H9 (cell line): Measurements from ENCODE around the gene PDPN. TPM values are rescaled to one million over a fixed set of nuclear protein-coding genes. Genes with fewer than 3 reads are reported as not detected.

ENCODE experiments used
- DNase-seq: peaks from one replicate; pipeline ENCODE4 v3.0.0-alpha.2; 2017
- H2AFZ ChIP-seq: one replicate; pipeline ENCODE4 v1.6.1; 2013; ENCODE audit warnings: mild to moderate bottlenecking, low read length, control low read depth, moderate library complexity
- H2AK5ac ChIP-seq: 2 replicates; pipeline ENCODE4 v1.6.1; 2013; ENCODE audit warnings: low read length, control low read depth, mixed read lengths; ENCODE audit not compliant: insufficient read length
- H2BK120ac ChIP-seq: one replicate; pipeline ENCODE4 v1.6.1; 2013; ENCODE audit warnings: low read depth, mild to moderate bottlenecking, low read length, control low read depth, inconsistent platforms; ENCODE audit not compliant: poor library complexity, severe bottlenecking
- H2BK12ac ChIP-seq: 2 replicates; pipeline ENCODE4 v1.6.1; 2013; ENCODE audit warnings: low read length, control low read depth, mixed read lengths, low read depth; ENCODE audit not compliant: insufficient read length
- H2BK15ac ChIP-seq: 2 replicates; pipeline ENCODE4 v1.6.1; 2013; ENCODE audit warnings: low read depth, low read length, control low read depth
- H2BK20ac ChIP-seq: one replicate; pipeline ENCODE4 v1.6.1; 2013; ENCODE audit warnings: low read depth, mild to moderate bottlenecking, low read length, control low read depth, inconsistent platforms; ENCODE audit not compliant: poor library complexity, severe bottlenecking
- H2BK5ac ChIP-seq: 2 replicates; pipeline ENCODE4 v1.6.1; 2013; ENCODE audit warnings: low read length, control low read depth, mixed read lengths; ENCODE audit not compliant: insufficient read length
- H3K14ac ChIP-seq: 2 replicates; pipeline ENCODE4 v1.6.1; 2013; ENCODE audit warnings: low read length, control low read depth; ENCODE audit not compliant: insufficient read depth
- H3K18ac ChIP-seq: 2 replicates; pipeline ENCODE4 v1.6.1; 2013; ENCODE audit warnings: low read depth, mild to moderate bottlenecking, mixed read lengths, low read length, control low read depth; ENCODE audit not compliant: insufficient read length
- H3K23ac ChIP-seq: 2 replicates; pipeline ENCODE4 v1.6.1; 2013; ENCODE audit warnings: low read length, control low read depth, mixed read lengths, low read depth; ENCODE audit not compliant: insufficient read length
- H3K23me2 ChIP-seq: 2 replicates; pipeline ENCODE4 v1.6.1; 2013; ENCODE audit warnings: low read depth, mild to moderate bottlenecking, mixed read lengths, low read length, control low read depth; ENCODE audit not compliant: insufficient read length, poor library complexity, severe bottlenecking
- H3K27ac ChIP-seq: 2 replicates; pipeline ENCODE4 v1.5.1; 2013; ENCODE audit warnings: low read length, control low read depth, mixed read lengths, low read depth; ENCODE audit not compliant: insufficient read length
- H3K27me3 ChIP-seq: 2 replicates; pipeline ENCODE4 v1.6.1; 2013; ENCODE audit warnings: low read length, control low read depth, inconsistent platforms; ENCODE audit not compliant: insufficient read depth
- H3K4ac ChIP-seq: 2 replicates; pipeline ENCODE4 v1.6.1; 2013; ENCODE audit warnings: low read depth, mild to moderate bottlenecking, control low read depth, inconsistent platforms, low read length, moderate library complexity
- H3K4me1 ChIP-seq: 2 replicates; pipeline ENCODE4 v1.6.1; 2013; ENCODE audit warnings: low read length, control low read depth, inconsistent platforms; ENCODE audit not compliant: insufficient read depth
- H3K4me2 ChIP-seq: 2 replicates; pipeline ENCODE4 v1.6.1; 2013; ENCODE audit warnings: low read length, control low read depth, mixed read lengths; ENCODE audit not compliant: insufficient read length, insufficient read depth
- H3K56ac ChIP-seq: 2 replicates; pipeline ENCODE4 v1.6.1; 2013; ENCODE audit warnings: low read depth, mild to moderate bottlenecking, mixed read lengths, low read length, control low read depth; ENCODE audit not compliant: insufficient read length
- H3K79me1 ChIP-seq: 2 replicates; pipeline ENCODE4 v1.6.1; 2013; ENCODE audit warnings: low read depth, mild to moderate bottlenecking, moderate library complexity, low read length, control low read depth, inconsistent platforms; ENCODE audit not compliant: insufficient read depth, poor library complexity, severe bottlenecking
- H3K79me2 ChIP-seq: 2 replicates; pipeline ENCODE4 v1.6.1; 2013; ENCODE audit warnings: low read length, control low read depth, inconsistent platforms; ENCODE audit not compliant: insufficient read depth
- H3K9ac ChIP-seq: 2 replicates; pipeline ENCODE4 v1.6.1; 2013; ENCODE audit warnings: low read length, control low read depth, mixed read lengths; ENCODE audit not compliant: insufficient read length; ENCODE audit errors: extremely low read depth
- H3K9me3 ChIP-seq: one replicate; pipeline ENCODE4 v1.6.1; 2013; ENCODE audit warnings: low read depth, low read length, inconsistent platforms; ENCODE audit not compliant: control insufficient read depth
- H3T11ph ChIP-seq: one replicate; pipeline ENCODE4 v1.6.1; 2013; ENCODE audit warnings: mild to moderate bottlenecking, low read length, control low read depth, inconsistent platforms
- H4K20me1 ChIP-seq: one replicate; pipeline ENCODE4 v1.6.1; 2013; ENCODE audit not compliant: control insufficient read depth, insufficient read length, insufficient read depth
- H4K5ac ChIP-seq: 2 replicates; pipeline ENCODE4 v1.6.1; 2013; ENCODE audit warnings: low read depth, mild to moderate bottlenecking, mixed read lengths, low read length, control low read depth; ENCODE audit not compliant: insufficient read length
- H4K8ac ChIP-seq: replicated peaks from 2 replicates; pipeline ENCODE4 v1.6.1; 2013; ENCODE audit warnings: low read length, control low read depth, mixed read lengths, low read depth; ENCODE audit not compliant: insufficient read length
- H4K91ac ChIP-seq: 2 replicates; pipeline ENCODE4 v1.6.1; 2013; ENCODE audit warnings: low read depth, mild to moderate bottlenecking, moderate library complexity, mixed read lengths, low read length, control low read depth; ENCODE audit not compliant: insufficient read length
- H3K27ac Mint-ChIP-seq, 3 experiments: 2 replicates in 2 of 3; 3 replicates in 1 of 3; pipeline ENCODE4 v1.8.0; 2020 to 2021; ENCODE audit warnings: mixed read lengths in 3 of 3, mild to moderate bottlenecking in 1 of 3, moderate library complexity in 1 of 3
- H3K27me3 Mint-ChIP-seq: 2 replicates; pipeline ENCODE4 v1.8.0; 2021; ENCODE audit warnings: low read depth, mild to moderate bottlenecking, moderate library complexity, mixed read lengths
- H3K36me3 Mint-ChIP-seq, 3 experiments: 2 replicates in 2 of 3; 3 replicates in 1 of 3; pipeline ENCODE4 v1.8.0; 2020 to 2021; ENCODE audit warnings: low read depth in 3 of 3, mixed read lengths in 3 of 3; ENCODE audit not compliant: insufficient read depth in 1 of 3
- H3K4me1 Mint-ChIP-seq, 2 experiments: 2 replicates each; pipeline ENCODE4 v1.8.0; 2020; ENCODE audit warnings: mixed read lengths in 2 of 2
- H3K4me3 Mint-ChIP-seq, 2 experiments: 2 replicates in 1 of 2; 3 replicates in 1 of 2; pipeline ENCODE4 v1.8.0; 2020 to 2021; ENCODE audit warnings: mild to moderate bottlenecking in 2 of 2, mixed read lengths in 2 of 2, moderate library complexity in 1 of 2
- H3K9me3 Mint-ChIP-seq, 2 experiments: 2 replicates in 1 of 2; 3 replicates in 1 of 2; pipeline ENCODE4 v1.8.0; 2020; ENCODE audit warnings: mild to moderate bottlenecking in 2 of 2, mixed read lengths in 2 of 2, moderate library complexity in 1 of 2
- WGBS: extraction: QIAGEN DNeasy Blood & Tissue Kit; methylation state at CpG from one replicate; pipeline ENCODE4 v1.1.7; 2013; ENCODE audit warnings: missing lambda C conversion rate, low lambda C conversion rate, mixed read lengths; ENCODE audit not compliant: insufficient read length; ENCODE audit errors: extremely low coverage; 5-methylcytosine and 5-hydroxymethylcytosine counted together
- total RNA-seq: library from RNA; stranded (reverse); gene quantifications from 2 replicates; pipeline ENCODE4 v1.2.1, GENCODE V29; 2021
- TF ChIP-seq, protein P1 (sequence below): fragments of 200-600 bp; sonication (generic); conservative IDR thresholded peaks from 3 replicates; pipeline ENCODE4 v1.8.0; 2021; ENCODE audit warnings: antibody characterized with exemption, mild to moderate bottlenecking

Gene PDPN
- total RNA-seq, 1 experiment from 2014 or later, result 205 TPM

- H4K8ac ChIP-seq, result no peak overlapping the region
- no peak overlapping the region for H3K23ac ChIP-seq
Measured at GRCh38 chr1:13666317-13666716, 82.7 kb downstream of the PDPN start.

More at GRCh38 chr1:13666317-13666716, 82.7 kb downstream of the PDPN start:
- Histone ChIP-seq H3K27me3 (no peaks in the 10 kb centered on the region), H2BK12ac (no peak overlapping the region), H4K20me1 (no peaks in the 10 kb centered on the region), H3K23me2 (no peaks in the 10 kb centered on the region), H2BK15ac (no peak overlapping the region), H4K5ac (no peak overlapping the region), H3T11ph (no peak overlapping the region), H3K27ac (no peak overlapping the region), H4K91ac (no peak overlapping the region), H2BK5ac (no peak overlapping the region), H3K4me1 (no peaks in the 10 kb centered on the region), H3K56ac (no peak overlapping the region), H3K4ac (no peak overlapping the region), H3K9me3 (no peaks in the 10 kb centered on the region), H3K79me2 (no peaks in the 10 kb centered on the region), H3K14ac (no peak overlapping the region), H3K4me2 (no peak overlapping the region), H2AFZ (no peak overlapping the region), H2BK20ac (no peak overlapping the region), H2BK120ac (no peak overlapping the region), H3K18ac (no peak overlapping the region), H3K9ac (no peak overlapping the region), H3K79me1 (no peaks in the 10 kb centered on the region), H2AK5ac (no peak overlapping the region)
- H3K27me3 Mint-ChIP-seq, result peaks cover 12% of the 10 kb centered on the region
- H3K4me3 Mint-ChIP-seq, result no peak overlapping the region
- no peaks in the 10 kb centered on the region for H3K4me1 Mint-ChIP-seq
- H3K9me3 Mint-ChIP-seq, result no peaks in the 10 kb centered on the region
- H3K27ac Mint-ChIP-seq, result peak overlapping the region in 1 of 3 experiments; percentile 53; a peak in 1 of 7 replicates
- no CpG with 5 or more reads among the region's 5 CpGs for WGBS
- TF ChIP-seq, protein P1, sequence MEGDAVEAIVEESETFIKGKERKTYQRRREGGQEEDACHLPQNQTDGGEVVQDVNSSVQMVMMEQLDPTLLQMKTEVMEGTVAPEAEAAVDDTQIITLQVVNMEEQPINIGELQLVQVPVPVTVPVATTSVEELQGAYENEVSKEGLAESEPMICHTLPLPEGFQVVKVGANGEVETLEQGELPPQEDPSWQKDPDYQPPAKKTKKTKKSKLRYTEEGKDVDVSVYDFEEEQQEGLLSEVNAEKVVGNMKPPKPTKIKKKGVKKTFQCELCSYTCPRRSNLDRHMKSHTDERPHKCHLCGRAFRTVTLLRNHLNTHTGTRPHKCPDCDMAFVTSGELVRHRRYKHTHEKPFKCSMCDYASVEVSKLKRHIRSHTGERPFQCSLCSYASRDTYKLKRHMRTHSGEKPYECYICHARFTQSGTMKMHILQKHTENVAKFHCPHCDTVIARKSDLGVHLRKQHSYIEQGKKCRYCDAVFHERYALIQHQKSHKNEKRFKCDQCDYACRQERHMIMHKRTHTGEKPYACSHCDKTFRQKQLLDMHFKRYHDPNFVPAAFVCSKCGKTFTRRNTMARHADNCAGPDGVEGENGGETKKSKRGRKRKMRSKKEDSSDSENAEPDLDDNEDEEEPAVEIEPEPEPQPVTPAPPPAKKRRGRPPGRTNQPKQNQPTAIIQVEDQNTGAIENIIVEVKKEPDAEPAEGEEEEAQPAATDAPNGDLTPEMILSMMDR, result no peak
- no peak for DNase-seq
- H3K36me3 Mint-ChIP-seq, result no peaks in the 10 kb centered on the region

Other genes starting within 250 kb of the PDPN start
- not detected in 2 replicates for gene PRAMEF14, start 236.7 kb upstream of the PDPN start, total RNA-seq
- not detected in 2 replicates for gene PRAMEF19, start 211.9 kb upstream of the PDPN start, total RNA-seq
- gene PRAMEF17, start 194.2 kb upstream of the PDPN start, total RNA-seq, result not detected in 2 replicates
- gene PRAMEF20, start 173.4 kb upstream of the PDPN start, total RNA-seq, result not detected in 2 replicates
- 0.72 and 0.86 TPM in 2 replicates for gene LRRC38, start 69.8 kb upstream of the PDPN start, total RNA-seq
- gene PRDM2, start 116.4 kb downstream of the PDPN start, total RNA-seq, result 22.9 and 24.5 TPM in 2 replicates